CD4-positive, alpha-beta T cell (primary cell): ENCODE data around the gene TAF6. TPM values are rescaled to one million over a fixed set of nuclear protein-coding genes. Genes with fewer than 3 reads are reported as not detected.

Experiments
- ATAC-seq: fragments of 200-7000 bp; cut with Tn5 transposase; one replicate; pipeline ENCODE4 v1.10.0; 2022; ENCODE audit warnings: mild to moderate bottlenecking; ENCODE audit not compliant: poor library complexity
- CTCF ChIA-PET: fragments of 350-600 bp; sonication (Branson Sonifier 250); formaldehyde crosslinking; loops from one replicate; lab custom pipeline; 2021; ENCODE audit warnings: antibody characterized with exemption, inconsistent platforms; lab: Charles Lee
- POLR2A ChIA-PET: fragments of 350-600 bp; sonication (Branson Sonifier 250); formaldehyde crosslinking; loops from one replicate; lab custom pipeline; 2021; ENCODE audit warnings: antibody characterized with exemption, inconsistent platforms; lab: Charles Lee
- DNase-seq, 14 experiments: peaks; one replicate each; pipeline ENCODE4 v3.0.0-alpha.2; 2013 to 2020; ENCODE audit warnings: mixed read lengths in 2 of 14
- H3K27ac ChIP-seq, 2 donors: one replicate each; pipeline versions ENCODE4 v1.5.1 to v1.7.0; 2013; ENCODE audit warnings: low read length in 2 of 2, low read depth in 1 of 2, mild to moderate bottlenecking in 1 of 2
- H3K27me3 ChIP-seq, 2 experiments: 1 replicate in 1 of 2; 2 replicates in 1 of 2; pipeline versions ENCODE4 v1.6.1 to v1.7.0; 2013; ENCODE audit warnings: low read length in 2 of 2, control low read depth in 1 of 2, mild to moderate bottlenecking in 1 of 2, moderate library complexity in 1 of 2; ENCODE audit not compliant: insufficient read depth in 2 of 2, control insufficient read depth in 1 of 2
- H3K36me3 ChIP-seq: one replicate; pipeline ENCODE4 v1.6.1; 2013; ENCODE audit warnings: low read length, control low read depth; ENCODE audit not compliant: insufficient read depth
- H3K4me1 ChIP-seq: one replicate; pipeline ENCODE4 v1.6.1; 2013; ENCODE audit warnings: low read length, control low read depth; ENCODE audit not compliant: insufficient read depth
- H3K4me3 ChIP-seq: one replicate; pipeline ENCODE4 v1.5.1; 2013; ENCODE audit warnings: mild to moderate bottlenecking, low read length, moderate library complexity
- H3K9me3 ChIP-seq, 2 experiments: 1 replicate in 1 of 2; 2 replicates in 1 of 2; pipeline versions ENCODE4 v1.6.1 to v1.7.0; 2013; ENCODE audit warnings: low read length in 2 of 2, mild to moderate bottlenecking in 2 of 2, control low read depth in 1 of 2, moderate library complexity in 1 of 2; ENCODE audit not compliant: control insufficient read depth in 1 of 2, insufficient read depth in 1 of 2
- H3K27ac Mint-ChIP-seq: one replicate; pipeline ENCODE4 v1.8.0; 2020; ENCODE audit warnings: mixed read lengths
- H3K27me3 Mint-ChIP-seq: one replicate; pipeline ENCODE4 v1.8.0; 2021; ENCODE audit warnings: mixed read lengths
- H3K36me3 Mint-ChIP-seq: one replicate; pipeline ENCODE4 v1.8.0; 2021; ENCODE audit warnings: low read depth, mixed read lengths
- H3K4me1 Mint-ChIP-seq: one replicate; pipeline ENCODE4 v1.8.0; 2021; ENCODE audit warnings: low read depth, mixed read lengths
- H3K4me3 Mint-ChIP-seq: one replicate; pipeline ENCODE4 v1.8.0; 2020; ENCODE audit warnings: mild to moderate bottlenecking, mixed read lengths
- H3K9me3 Mint-ChIP-seq: one replicate; pipeline ENCODE4 v1.8.0; 2020; ENCODE audit warnings: mixed read lengths
- CTCF ChIP-seq: fragments of 200-600 bp; IDR thresholded peaks from one replicate; pipeline ENCODE4 v1.8.0; 2022; ENCODE audit warnings: antibody characterized with exemption, mild to moderate bottlenecking
- intact Hi-C, 2 experiments: fragments of 100-400 bp; cut with DNase I in 1 of 2; cut with micrococcal nuclease in 1 of 2; formaldehyde crosslinking; loops; one replicate each; pipeline versions ENCODE4 v1.15.1 to v1.9.0; 2023 to 2025; cut with DNase I, micrococcal nuclease
- total RNA-seq, 174 experiments: library from RNA in 2 of 174; stranded (reverse) in 2 of 174; gene quantifications; one replicate each; pipeline ENCODE4 v1.2.3 and lab custom pipeline; 2021 to 2026

Gene TAF6
- total RNA-seq, 2 experiments from 2014 or later = 34.8 to 37.4 TPM

- CTCF ChIA-PET = no interaction called here
- H3K36me3 Mint-ChIP-seq = peaks cover 68% of the 10 kb centered on the region
- peaks cover 49% of the 10 kb centered on the region for H3K36me3 ChIP-seq
- H3K27me3 ChIP-seq = no peaks in the 10 kb centered on the region
- peaks cover 62% of the 10 kb centered on the region for H3K4me1 Mint-ChIP-seq
- intact Hi-C loops = no loop called here
- DNase-seq (no peak), ATAC-seq (no peak)
- H3K4me3 ChIP-seq = no peak overlapping the region
- H3K9me3 Mint-ChIP-seq = no peaks in the 10 kb centered on the region
- H3K4me1 ChIP-seq = peaks cover 71% of the 10 kb centered on the region
- peak overlapping the region; percentile 55 for H3K27ac Mint-ChIP-seq
- POLR2A ChIA-PET = interaction anchor here (0.8 to 3.2 kb wide), 2 partner anchors 13 to 27 kb away, joined by 3 to 21 read pairs; partner anchors contain the start of genes GAL3ST4 and MBLAC1
- no peak for TF ChIP-seq CTCF
- H3K27ac ChIP-seq = no peak overlapping the region
- H3K27me3 Mint-ChIP-seq = no peaks in the 10 kb centered on the region
- no peaks in the 10 kb centered on the region for H3K9me3 ChIP-seq
- peak overlapping the region; percentile 56 for H3K4me3 Mint-ChIP-seq
These were observed 34.8 kb upstream of the TAF6 start for GRCh38 chr7:100153708-100154535.

- ATAC-seq = no peak
- ChIA-PET POLR2A (interaction anchor here (0.8 kb wide), 1 partner anchor 27 kb away, joined by 3 read pairs; the partner anchor contains the start of gene MBLAC1), CTCF (no interaction called here)
- Histone ChIP-seq H3K4me1 (peaks cover 71% of the 10 kb centered on the region), H3K36me3 (peaks cover 49% of the 10 kb centered on the region), H3K9me3 (no peaks in the 10 kb centered on the region), H3K4me3 (no peak overlapping the region), H3K27me3 (no peaks in the 10 kb centered on the region), H3K27ac (no peak overlapping the region)
- Mint-ChIP-seq H3K4me1 (peaks cover 67% of the 10 kb centered on the region), H3K4me3 (peak overlapping the region; percentile 56), H3K27me3 (no peaks in the 10 kb centered on the region), H3K36me3 (peaks cover 74% of the 10 kb centered on the region), H3K9me3 (no peaks in the 10 kb centered on the region), H3K27ac (peak overlapping the region; percentile 66)
- no peak for DNase-seq
- TF ChIP-seq CTCF = no peak
- intact Hi-C loops = no loop called here
These were observed 33.9 kb upstream of the TAF6 start for GRCh38 chr7:100152937-100153666.

GRCh38 chr7:100152404-100152803, 33.2 kb upstream of the TAF6 start:
- Mint-ChIP-seq H3K4me1 (peaks cover 63% of the 10 kb centered on the region), H3K9me3 (no peaks in the 10 kb centered on the region), H3K36me3 (peaks cover 69% of the 10 kb centered on the region), H3K27ac (peak overlapping the region; percentile 66), H3K27me3 (no peaks in the 10 kb centered on the region), H3K4me3 (peak overlapping the region; percentile 13)
- intact Hi-C loops = no loop called here
- Histone ChIP-seq H3K4me3 (no peak overlapping the region), H3K27ac (no peak overlapping the region), H3K9me3 (no peaks in the 10 kb centered on the region), H3K4me1 (peaks cover 71% of the 10 kb centered on the region), H3K36me3 (peaks cover 48% of the 10 kb centered on the region), H3K27me3 (no peaks in the 10 kb centered on the region)
- ChIA-PET POLR2A (no interaction called here), CTCF (no interaction called here)
- TF ChIP-seq CTCF = no peak
- no peak for ATAC-seq
- no peak for DNase-seq
